Adrenal gland (tissue), 12 donors: ENCODE measurements around the gene RABL6. TPM values are rescaled to one million over a fixed set of nuclear protein-coding genes. Genes with fewer than 3 reads are reported as not detected.
"Not testable (repeated sequence)": the region's sequence is repeated elsewhere in the genome, so short reads cannot be mapped to it uniquely, and the experiment has no call there.

Source experiments
- DNase-seq, 7 donors: peaks; one replicate each; pipeline ENCODE4 v3.0.0-alpha.2; 2019 to 2020
- H3K27ac ChIP-seq, 5 donors: fragments of 200-600 bp; sonication (generic) in 4 of 5; 1 replicate in 3 of 5; 2 replicates in 2 of 5; pipeline versions ENCODE4 v1.5.1 to v1.8.0; 2016 to 2020; ENCODE audit warnings: mild to moderate bottlenecking in 1 of 5
- H3K27me3 ChIP-seq: fragments of 200-600 bp; 2 replicates; pipeline ENCODE4 v1.8.0; 2021
- H3K36me3 ChIP-seq, 2 donors: fragments of 200-600 bp; replicated peaks in 1 of 2; 1 replicate in 1 of 2; 2 replicates in 1 of 2; pipeline versions ENCODE4 v1.5.1 to v1.8.0; 2018 to 2022
- H3K4me1 ChIP-seq, 2 donors: fragments of 200-600 bp; replicated peaks in 1 of 2; 1 replicate in 1 of 2; 2 replicates in 1 of 2; pipeline versions ENCODE4 v1.5.1 to v1.8.0; 2018 to 2021
- H3K4me3 ChIP-seq, 4 donors: fragments of 200-600 bp; sonication (generic) in 3 of 4; one replicate each; pipeline ENCODE4 v1.5.1; 2016 to 2018
- H3K9me3 ChIP-seq, 3 donors: fragments of 200-600 bp; sonication (generic) in 1 of 3; replicated peaks in 1 of 3; 1 replicate in 2 of 3; 2 replicates in 1 of 3; pipeline versions ENCODE4 v1.5.1 to v1.8.0; 2016 to 2021
- CTCF ChIP-seq, 6 experiments: fragments of 450-650 bp in 4 of 6; fragments of 200-600 bp in 2 of 6; sonication (generic) in 1 of 6; IDR thresholded peaks; 1 replicate in 5 of 6; 2 replicates in 1 of 6; pipeline versions ENCODE4 v1.5.1 to v1.8.0; 2016 to 2021; ENCODE audit warnings: antibody characterized with exemption in 6 of 6, mild to moderate bottlenecking in 2 of 6, moderate library complexity in 1 of 6
- POLR2A ChIP-seq, 2 donors: fragments of 450-650 bp; IDR thresholded peaks; one replicate each; pipeline ENCODE4 v1.6.1; 2017; ENCODE audit warnings: antibody characterized with exemption in 2 of 2, mild to moderate bottlenecking in 2 of 2, moderate library complexity in 1 of 2
- WGBS, 4 donors: extraction: QIAGEN DNeasy Blood & Tissue Kit in 2 of 4; methylation state at CpG; one replicate each; pipeline versions ENCODE4 v1.1.5 to v1.1.7; 2013 to 2017; 5-methylcytosine and 5-hydroxymethylcytosine counted together
- intact Hi-C, 2 donors: fragments of 100-400 bp; cut with DNase I; formaldehyde crosslinking; loops; one replicate each; pipeline versions ENCODE4 v1.14.1 to v1.15.0; 2022 to 2023
- polyA plus RNA-seq, 3 donors: library from polyadenylated mRNA; stranded (reverse); fragments of 200-250 nt in 2 of 3; fragments of 350-450 nt in 1 of 3; fragmentation: Illumina TruSeq in 1 of 3; extraction: RNeasy Lipid Tissue Mini Kit (QIAGEN cat#74804) in 1 of 3; gene quantifications; one replicate each; pipeline ENCODE4 v1.2.3, GENCODE V29; 2013 to 2014
- total RNA-seq, 9 donors: library from RNA; depleted of rRNA in 4 of 9; stranded (reverse); fragments of >200 nt in 4 of 9; fragments of 120-200 nt in 1 of 9; fragmentation: NEBNext Ultra II Directional in 1 of 9; extraction: Animal tissue kit (Norgen Biotek cat#: 25700) in 1 of 9; gene quantifications; one replicate each; pipeline versions ENCODE4 v1.1.0 to v1.2.4, GENCODE V29; 2013 to 2023
- donor health status: healthy with polysubstance abuse.
- donor health status: Bipolar disorder and iron deficiency.
- donor health status: DM: yes; HTN: yes; CAD: no.
- donor health status: DM: no; HTN: no; CAD: no.
- donor health status: DM: no; HTN: no; CAD: no.
- donor health status: DM: yes; HTN: yes; CAD: no.

Gene RABL6
- total and polyA plus RNA-seq, 12 donors = 20.9 to 150 (median 61.0) TPM

- intact Hi-C loops = no loop called here
- peak in 1 of 7 donors; percentile 12 for DNase-seq
Measured at GRCh38 chr9:136760424-136760823, 47.3 kb upstream of the RABL6 start.

GRCh38 chr9:136760834-136761544 is 46.8 kb upstream of the RABL6 start:
- H3K27ac ChIP-seq, H3K36me3 ChIP-seq, intact Hi-C loops, H3K9me3 ChIP-seq, H3K4me1 ChIP-seq, H3K4me3 ChIP-seq, H3K27me3 ChIP-seq: not testable (repeated sequence)
- WGBS, 4 donors = 33 to 41% (median 39%) methylated on average over 22 of the region's 22 CpGs
- peak in 4 of 6 experiments; percentile 28 to 41 (median 34) for TF ChIP-seq CTCF (IDR thresholded peaks at IDR 0.05)
- DNase-seq = peak in 6 of 7 donors; percentile 51 to 76 (median 64)

More at GRCh38 chr9:136760424-136760823, 47.3 kb upstream of the RABL6 start:
- TF ChIP-seq CTCF (IDR thresholded peaks at IDR 0.05) = no peak
- Histone ChIP-seq H3K36me3 (no peaks in the 10 kb centered on the region), H3K27me3 (no peaks in the 10 kb centered on the region), H3K4me1 (no peaks in the 10 kb centered on the region), H3K4me3 (no peak overlapping the region), H3K27ac (no peak overlapping the region), H3K9me3 (no peaks in the 10 kb centered on the region)
- WGBS, 4 donors = 68 to 82% (median 72%) methylated on average over 4 to 25 of the region's 25 CpGs

GRCh38 chr9:136761545-136761981 is 46.2 kb upstream of the RABL6 start:
- no peaks in the 10 kb centered on the region for H3K36me3 ChIP-seq
- H3K27me3 ChIP-seq = no peaks in the 10 kb centered on the region
- H3K4me1 ChIP-seq = no peaks in the 10 kb centered on the region
- H3K9me3 ChIP-seq = no peaks in the 10 kb centered on the region
- H3K27ac ChIP-seq = no peak overlapping the region
- no peak for DNase-seq
- intact Hi-C loops = no loop called here
- WGBS, 4 donors = 64 to 83% (median 75%) methylated on average over 8 to 13 of the region's 13 CpGs
- TF ChIP-seq CTCF (IDR thresholded peaks at IDR 0.05) (no peak), POLR2A (IDR thresholded peaks at IDR 0.05) (no peak)
- no peak overlapping the region for H3K4me3 ChIP-seq

- no peaks in the 10 kb centered on the region for H3K4me1 ChIP-seq
- no peaks in the 10 kb centered on the region for H3K9me3 ChIP-seq
- no peak for DNase-seq
- WGBS, 4 donors = 75 to 89% (median 84%) methylated on average over 10 to 17 of the region's 17 CpGs
- no peak overlapping the region for H3K27ac ChIP-seq
- H3K36me3 ChIP-seq = no peaks in the 10 kb centered on the region
- TF ChIP-seq POLR2A (IDR thresholded peaks at IDR 0.05) (no peak), CTCF (IDR thresholded peaks at IDR 0.05) (no peak)
- intact Hi-C loops = no loop called here
- H3K4me3 ChIP-seq = no peak overlapping the region
- H3K27me3 ChIP-seq = no peaks in the 10 kb centered on the region
Measured at GRCh38 chr9:136762221-136762691, 45.5 kb upstream of the RABL6 start.
